Coronary artery (tissue), 2 donors: ENCODE measurements around the gene PPM1J.
A peak's percentile ranks its signal among the peaks of the same experiment; 100 is the strongest.

Experiments used
- DNase-seq: peaks from one replicate; pipeline ENCODE4 v3.0.0-alpha.2; 2017; ENCODE audit warnings: low spot score
- H3K27ac ChIP-seq, 2 donors: fragments of 200-600 bp; sonication (generic); one replicate each; pipeline ENCODE4 v1.5.1; 2016 to 2019
- H3K4me3 ChIP-seq: fragments of 200-600 bp; sonication (generic); 2 replicates; pipeline ENCODE4 v1.5.1; 2016; ENCODE audit warnings: mild to moderate bottlenecking, moderate library complexity
- TF ChIP-seq, protein P1 (sequence below): fragments of 200-600 bp; sonication (generic); IDR thresholded peaks from one replicate; pipeline ENCODE4 v1.5.1; 2019; ENCODE audit warnings: antibody characterized with exemption

Gene PPM1J

DNA sequence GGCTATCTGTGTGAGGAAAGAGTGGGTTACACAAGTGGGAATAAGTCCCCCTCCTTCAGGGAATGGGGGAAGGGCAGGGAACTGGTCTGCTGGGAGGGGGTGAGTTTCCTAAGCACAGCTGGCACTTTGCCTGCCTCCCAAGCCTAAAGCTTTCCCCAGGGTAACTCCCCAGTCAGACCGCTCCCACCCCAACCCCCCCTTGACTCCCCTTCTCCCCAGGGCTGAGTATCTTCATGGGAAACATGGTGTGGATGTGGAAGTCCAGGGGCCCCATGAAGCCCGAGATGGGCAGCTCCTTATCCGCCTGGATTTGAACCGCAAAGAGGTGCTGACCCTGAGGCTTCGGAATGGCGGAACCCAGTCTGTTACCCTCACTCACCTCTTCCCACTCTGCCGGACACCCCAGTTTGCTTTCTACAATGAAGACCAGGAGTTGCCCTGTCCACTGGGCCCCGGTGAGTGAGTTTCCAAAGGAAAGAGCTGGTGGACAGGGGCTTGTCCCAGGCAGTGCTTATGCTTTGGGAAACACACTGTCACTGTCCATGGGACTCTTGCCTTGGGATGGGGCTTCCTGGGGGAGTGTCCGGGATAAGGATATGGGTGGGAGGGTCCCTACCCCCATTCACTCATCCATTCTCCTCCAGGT lies 25.8 kb downstream of the PPM1J start:
- no peak for DNase-seq
- TF ChIP-seq, protein P1, sequence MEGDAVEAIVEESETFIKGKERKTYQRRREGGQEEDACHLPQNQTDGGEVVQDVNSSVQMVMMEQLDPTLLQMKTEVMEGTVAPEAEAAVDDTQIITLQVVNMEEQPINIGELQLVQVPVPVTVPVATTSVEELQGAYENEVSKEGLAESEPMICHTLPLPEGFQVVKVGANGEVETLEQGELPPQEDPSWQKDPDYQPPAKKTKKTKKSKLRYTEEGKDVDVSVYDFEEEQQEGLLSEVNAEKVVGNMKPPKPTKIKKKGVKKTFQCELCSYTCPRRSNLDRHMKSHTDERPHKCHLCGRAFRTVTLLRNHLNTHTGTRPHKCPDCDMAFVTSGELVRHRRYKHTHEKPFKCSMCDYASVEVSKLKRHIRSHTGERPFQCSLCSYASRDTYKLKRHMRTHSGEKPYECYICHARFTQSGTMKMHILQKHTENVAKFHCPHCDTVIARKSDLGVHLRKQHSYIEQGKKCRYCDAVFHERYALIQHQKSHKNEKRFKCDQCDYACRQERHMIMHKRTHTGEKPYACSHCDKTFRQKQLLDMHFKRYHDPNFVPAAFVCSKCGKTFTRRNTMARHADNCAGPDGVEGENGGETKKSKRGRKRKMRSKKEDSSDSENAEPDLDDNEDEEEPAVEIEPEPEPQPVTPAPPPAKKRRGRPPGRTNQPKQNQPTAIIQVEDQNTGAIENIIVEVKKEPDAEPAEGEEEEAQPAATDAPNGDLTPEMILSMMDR: no peak
- Histone ChIP-seq H3K27ac (peak overlapping the region in 1 of 2 donors; percentile 44), H3K4me3 (no peak overlapping the region)

GRCh38 chr1:112688781-112689193 lies 26.3 kb downstream of the PPM1J start:
- TF ChIP-seq, protein P1: no peak
- DNase-seq: no peak
- Histone ChIP-seq H3K4me3 (no peak overlapping the region), H3K27ac (peak overlapping the region in 1 of 2 donors; percentile 44)

GRCh38 chr1:112687785-112688496 lies 27.2 kb downstream of the PPM1J start:
- DNase-seq: no peak
- TF ChIP-seq, protein P1: no peak
- Histone ChIP-seq H3K27ac (peak overlapping the region in 1 of 2 donors; percentile 13), H3K4me3 (no peak overlapping the region)

DNA sequence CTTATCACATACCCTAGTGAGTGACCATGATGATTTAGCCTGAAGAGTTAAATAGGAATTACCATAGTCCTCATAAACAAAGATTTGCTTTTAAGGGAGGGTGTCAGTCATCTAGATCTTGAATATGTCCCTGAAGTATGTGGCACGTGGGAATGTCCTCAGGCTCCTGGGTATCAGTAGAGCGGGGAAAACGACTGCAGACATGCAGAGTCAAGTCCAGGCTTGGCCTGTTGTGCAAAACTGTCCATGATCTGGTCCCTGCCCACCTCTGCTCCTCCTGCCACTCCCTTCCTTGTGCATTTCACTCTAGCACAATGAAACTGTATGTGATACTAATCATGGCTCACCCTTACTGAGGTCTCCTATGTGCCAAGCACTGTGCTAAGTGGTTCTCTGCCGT lies 27.8 kb downstream of the PPM1J start:
- peak overlapping the region in 1 of 2 donors; percentile 13 for H3K27ac ChIP-seq
- no peak for DNase-seq
- TF ChIP-seq, protein P1: no peak
- no peak overlapping the region for H3K4me3 ChIP-seq

DNA sequence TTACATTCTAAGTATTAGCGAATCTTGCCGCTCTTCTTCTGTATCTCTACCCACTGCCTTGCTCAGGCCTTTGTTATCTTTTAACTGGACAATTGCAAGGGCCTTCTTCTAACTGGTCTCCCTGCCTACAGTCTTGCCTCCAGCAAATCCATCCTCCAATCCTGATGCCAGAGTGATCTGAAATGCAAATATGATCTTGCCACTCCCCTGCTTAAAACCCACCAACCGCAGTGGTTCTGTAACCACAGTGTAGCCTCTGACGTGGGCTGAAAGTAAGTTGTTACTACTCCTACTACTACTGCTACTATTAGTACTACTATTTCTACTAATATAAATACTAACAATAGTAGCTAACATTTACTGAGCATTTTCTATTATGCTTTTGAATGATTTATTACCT lies 28.3 kb downstream of the PPM1J start:
- TF ChIP-seq, protein P1: no peak
- Histone ChIP-seq H3K4me3 (no peak overlapping the region), H3K27ac (no peak overlapping the region)
- no peak for DNase-seq

DNA sequence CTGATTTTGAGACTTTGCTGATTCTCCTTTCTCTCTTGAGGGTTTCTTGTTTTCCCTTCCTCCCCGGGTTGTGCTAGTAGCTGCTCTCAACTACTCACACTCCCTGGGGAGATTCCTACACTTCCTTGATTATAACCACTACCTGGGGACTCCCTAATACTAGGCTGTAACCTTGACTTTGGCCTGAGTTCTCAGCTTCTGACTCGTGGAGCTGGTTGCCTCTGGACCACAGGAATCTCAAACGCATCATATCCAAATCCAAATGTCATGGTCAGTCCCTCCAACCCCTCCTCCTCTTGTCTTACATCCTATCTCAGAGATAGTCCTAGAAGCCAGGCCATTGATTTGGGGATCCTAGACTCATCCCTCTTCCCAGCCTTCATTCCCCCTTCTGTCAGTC lies 28.7 kb downstream of the PPM1J start:
- Histone ChIP-seq H3K27ac (no peak overlapping the region), H3K4me3 (no peak overlapping the region)
- DNase-seq: no peak
- TF ChIP-seq, protein P1: no peak

DNA sequence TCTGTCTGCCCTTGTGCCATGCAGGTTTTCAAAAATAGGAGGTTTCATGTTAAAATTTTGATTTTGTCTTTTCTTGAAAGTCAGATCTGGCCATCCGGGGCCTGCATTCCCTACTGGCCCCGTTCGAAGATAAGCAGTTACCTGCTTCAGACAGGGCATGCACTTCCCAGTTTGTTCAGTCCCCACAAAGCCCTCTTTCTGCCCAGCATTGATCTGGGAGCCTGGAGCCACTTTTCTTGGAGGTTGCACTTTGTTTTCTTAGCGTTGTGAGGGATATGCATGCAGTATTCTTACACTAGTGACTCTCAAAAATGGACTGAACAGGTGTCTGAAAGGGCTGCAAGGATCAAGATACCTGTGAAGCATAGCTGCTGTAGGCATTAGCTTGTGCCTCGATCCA lies 29.2 kb downstream of the PPM1J start:
- DNase-seq: no peak
- H3K27ac ChIP-seq: no peak overlapping the region
- H3K4me3 ChIP-seq: no peak overlapping the region
- TF ChIP-seq, protein P1: no peak
